GM23248 (cell line): ENCODE data around the gene C2CD4C. TPM values are rescaled to one million over a fixed set of nuclear protein-coding genes. Genes with fewer than 3 reads are reported as not detected.

Experiments used
- DNase-seq: peaks from one replicate; pipeline ENCODE4 v3.0.0-alpha.2; 2015
- H2AFZ ChIP-seq: fragments of 200-600 bp; sonication (generic); 2 replicates; pipeline ENCODE4 v1.6.1; 2016; ENCODE audit warnings: antibody characterized with exemption
- H3F3A ChIP-seq: fragments of 200-600 bp; sonication (generic); 2 replicates; pipeline ENCODE4 v1.6.1; 2016; ENCODE audit warnings: mild to moderate bottlenecking, antibody characterized with exemption, mixed run types; ENCODE audit not compliant: insufficient read depth
- H3K27ac ChIP-seq: fragments of 200-600 bp; sonication (generic); 2 replicates; pipeline ENCODE4 v1.5.1; 2016; ENCODE audit warnings: mild to moderate bottlenecking
- H3K27me3 ChIP-seq: fragments of 200-600 bp; sonication (generic); replicated peaks from 2 replicates; pipeline ENCODE4 v1.6.1; 2016; ENCODE audit warnings: mild to moderate bottlenecking; ENCODE audit not compliant: insufficient read depth
- H3K36me3 ChIP-seq: fragments of 200-600 bp; sonication (generic); 2 replicates; pipeline ENCODE4 v1.6.1; 2016; ENCODE audit warnings: low read depth, mild to moderate bottlenecking
- H3K4me1 ChIP-seq: fragments of 200-600 bp; sonication (generic); 2 replicates; pipeline ENCODE4 v1.6.1; 2016; ENCODE audit warnings: mild to moderate bottlenecking; ENCODE audit not compliant: insufficient read depth
- H3K4me2 ChIP-seq: fragments of 200-600 bp; sonication (generic); one replicate; pipeline ENCODE4 v1.6.1; 2016; ENCODE audit warnings: mild to moderate bottlenecking; ENCODE audit not compliant: unreplicated experiment
- H3K4me3 ChIP-seq: fragments of 200-600 bp; sonication (generic); 2 replicates; pipeline ENCODE4 v1.5.1; 2016; ENCODE audit warnings: mild to moderate bottlenecking
- H3K79me2 ChIP-seq: fragments of 200-600 bp; sonication (generic); 2 replicates; pipeline ENCODE4 v1.6.1; 2016; ENCODE audit warnings: mild to moderate bottlenecking; ENCODE audit not compliant: insufficient read depth
- H3K9ac ChIP-seq: fragments of 200-600 bp; sonication (generic); 2 replicates; pipeline ENCODE4 v1.6.1; 2016; ENCODE audit warnings: mild to moderate bottlenecking
- H3K9me2 ChIP-seq: fragments of 200-600 bp; sonication (generic); 2 replicates; pipeline ENCODE4 v1.6.1; 2016; ENCODE audit warnings: mixed run types, mild to moderate bottlenecking, moderate library complexity; ENCODE audit not compliant: insufficient read depth
- H3K9me3 ChIP-seq: fragments of 200-600 bp; sonication (generic); one replicate; pipeline ENCODE4 v1.6.1; 2017; ENCODE audit warnings: low read depth
- H4K20me1 ChIP-seq: fragments of 200-600 bp; sonication (generic); 2 replicates; pipeline ENCODE4 v1.6.0; 2016; ENCODE audit not compliant: insufficient read depth
- EZH2 ChIP-seq: fragments of 200-600 bp; sonication (generic); IDR thresholded peaks from 2 replicates; pipeline ENCODE4 v1.6.1; 2018; ENCODE audit warnings: antibody characterized with exemption, mild to moderate bottlenecking; ENCODE audit not compliant: insufficient read depth, poor library complexity, severe bottlenecking
- EZH2phosphoT487 ChIP-seq: fragments of 200-600 bp; sonication (generic); IDR thresholded peaks from 2 replicates; pipeline ENCODE4 v1.6.1; 2018; ENCODE audit warnings: antibody characterized with exemption, moderate library complexity, mild to moderate bottlenecking, low read depth; ENCODE audit not compliant: insufficient read depth
- WGBS, 2 experiments: methylation state at CpG; one replicate each; pipeline ENCODE4 v1.1.6; 2015 to 2017; ENCODE audit warnings: low lambda C conversion rate in 2 of 2, low coverage in 1 of 2; ENCODE audit errors: missing lambda C conversion rate in 2 of 2; 5-methylcytosine and 5-hydroxymethylcytosine counted together
- in situ Hi-C: fragments of 300-500 bp; cut with MboI; formaldehyde crosslinking; loops from 2 replicates; pipeline ENCODE4 v1.15.0; 2020
- polyA plus RNA-seq: library from polyadenylated mRNA; unstranded; fragments of >200 nt; fragmentation: Nextera tagmentation; extraction: Ambion mirVana; gene quantifications from 2 replicates; pipeline ENCODE4 v1.2.1, GENCODE V29; 2016
- total RNA-seq: library from RNA; depleted of rRNA; stranded (reverse); fragments of >200 nt; shearing (Covaris generic); gene quantifications from 2 replicates; pipeline ENCODE4 v1.2.3, GENCODE V29; 2014

The C2CD4C gene
- total and polyA plus RNA-seq, 2 experiments from 2014 or later, result 0.05 to 0.32 TPM

DNA sequence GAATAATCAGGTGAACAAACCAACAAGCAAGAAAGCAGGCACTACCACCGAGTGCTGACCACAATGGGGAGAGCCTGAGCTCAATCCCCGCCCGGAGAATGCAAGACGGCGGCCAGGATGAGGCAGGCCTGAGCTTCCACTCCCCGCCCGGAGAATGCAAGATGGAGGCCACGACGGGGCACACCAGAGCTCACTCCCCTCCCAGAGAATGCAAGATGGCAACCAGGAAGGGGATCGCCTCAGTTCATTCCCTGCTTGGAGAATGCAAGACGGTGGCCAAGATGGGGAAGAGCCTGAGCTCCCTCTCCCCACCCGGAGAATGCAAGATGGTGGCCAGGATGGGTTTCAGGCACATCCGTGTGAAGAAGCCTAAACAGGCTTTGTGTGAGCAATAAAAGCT lies 39.7 kb downstream of the C2CD4C start:
- no peaks in the 10 kb centered on the region for H3K79me2 ChIP-seq
- H3K36me3 ChIP-seq, result no peaks in the 10 kb centered on the region
- H4K20me1 ChIP-seq, result no peaks in the 10 kb centered on the region
- no peaks in the 10 kb centered on the region; the same call in 1 of the 2 replicates for H3K4me1 ChIP-seq
- no peak overlapping the region for H2AFZ ChIP-seq
- H3F3A ChIP-seq, result no peaks in the 10 kb centered on the region
- H3K4me3 ChIP-seq, result no peak overlapping the region
- in situ Hi-C loops, result no loop called here
- 65 to 71% methylated on average over 12 to 13 of the region's 13 CpGs for WGBS, 2 experiments
- H3K27me3 ChIP-seq, result peaks cover 56% of the 10 kb centered on the region
- DNase-seq, result no peak
- no peaks in the 10 kb centered on the region for H3K9me2 ChIP-seq
- H3K27ac ChIP-seq, result no peak overlapping the region
- no peak overlapping the region for H3K4me2 ChIP-seq
- H3K9me3 ChIP-seq, result no peaks in the 10 kb centered on the region
- H3K9ac ChIP-seq, result no peak overlapping the region
- TF ChIP-seq EZH2, result no peak
- no peak for TF ChIP-seq EZH2phosphoT487

DNA sequence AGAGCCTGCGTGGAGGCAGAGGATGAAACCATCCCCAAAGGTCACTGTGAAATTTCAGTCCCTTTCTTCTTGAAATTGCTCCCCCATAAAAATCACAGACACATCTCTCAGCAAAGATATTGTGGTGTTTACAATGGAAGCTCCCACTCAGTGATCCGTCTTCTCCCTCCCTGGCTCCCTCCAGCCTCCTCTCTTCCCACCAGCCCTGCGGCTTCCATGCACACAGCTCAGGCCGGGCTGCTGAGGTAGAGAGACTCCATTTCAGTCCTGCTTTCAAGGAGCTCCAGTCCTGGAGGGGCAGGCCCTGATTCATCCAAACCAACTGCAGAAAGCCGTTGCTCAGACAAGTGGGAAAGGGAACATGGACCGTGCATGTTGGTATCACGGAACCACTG lies 40.3 kb downstream of the C2CD4C start:
- WGBS, 2 experiments, result 63 to 70% methylated on average over 7 of the region's 7 CpGs
- H3F3A ChIP-seq, result no peaks in the 10 kb centered on the region
- in situ Hi-C loops, result no loop called here

DNA sequence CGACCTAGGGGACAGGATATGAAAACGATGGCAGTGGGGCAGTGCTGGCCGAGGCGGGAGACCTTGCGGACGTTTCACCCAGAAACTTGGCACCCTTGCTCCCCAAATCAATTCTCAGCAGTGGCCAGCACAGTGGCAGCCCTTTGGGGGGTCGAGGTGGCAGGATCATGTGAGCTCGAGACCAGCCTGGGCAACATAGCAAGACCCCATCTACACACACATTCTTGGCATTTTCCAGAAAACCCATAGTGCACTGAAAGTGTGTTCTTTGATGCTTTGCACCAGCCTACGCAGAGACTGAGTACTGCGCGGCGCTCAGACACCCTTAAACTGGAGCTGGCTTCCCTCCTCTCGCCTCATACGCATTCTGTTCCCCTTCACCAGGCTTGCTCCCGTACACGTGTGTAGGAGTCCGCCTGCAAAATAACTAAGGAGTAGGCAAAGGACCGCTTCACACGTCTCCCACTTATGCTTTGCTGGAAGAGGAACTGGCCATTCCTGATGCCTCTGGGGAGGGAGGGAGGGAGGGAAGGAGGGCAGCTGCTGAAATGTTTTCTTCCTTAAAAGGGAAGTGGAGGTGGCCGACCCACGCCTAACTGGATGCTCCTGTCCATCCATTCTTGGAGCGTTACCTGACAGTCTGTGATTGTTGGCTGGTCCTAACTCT lies 40.9 kb downstream of the C2CD4C start:
- no peak for DNase-seq
- H3K27me3 ChIP-seq, result peaks cover 44% of the 10 kb centered on the region
- H3F3A ChIP-seq, result no peaks in the 10 kb centered on the region
- H3K4me3 ChIP-seq, result no peak overlapping the region
- TF ChIP-seq EZH2, result no peak
- no peak for TF ChIP-seq EZH2phosphoT487
- no peak overlapping the region for H3K27ac ChIP-seq
- in situ Hi-C loops, result no loop called here
- H2AFZ ChIP-seq, result no peak overlapping the region
- H3K36me3 ChIP-seq, result no peaks in the 10 kb centered on the region
- no peaks in the 10 kb centered on the region; the same call in 1 of the 2 replicates for H3K4me1 ChIP-seq
- no peaks in the 10 kb centered on the region for H4K20me1 ChIP-seq
- H3K9me2 ChIP-seq, result no peaks in the 10 kb centered on the region
- no peaks in the 10 kb centered on the region for H3K79me2 ChIP-seq
- H3K9me3 ChIP-seq, result no peaks in the 10 kb centered on the region
- no peak overlapping the region for H3K9ac ChIP-seq
- 72 to 77% methylated on average over 21 to 22 of the region's 22 CpGs for WGBS, 2 experiments
- no peak overlapping the region for H3K4me2 ChIP-seq

More for the DNA sequence above, 40.3 kb downstream of the C2CD4C start:
- Histone ChIP-seq H3K9me2 (no peaks in the 10 kb centered on the region), H2AFZ (no peak overlapping the region), H4K20me1 (no peaks in the 10 kb centered on the region), H3K36me3 (no peaks in the 10 kb centered on the region), H3K27ac (no peak overlapping the region), H3K4me2 (no peak overlapping the region), H3K9ac (no peak overlapping the region), H3K4me1 (no peaks in the 10 kb centered on the region; the same call in 1 of the 2 replicates), H3K79me2 (no peaks in the 10 kb centered on the region), H3K4me3 (no peak overlapping the region), H3K9me3 (no peaks in the 10 kb centered on the region), H3K27me3 (peaks cover 49% of the 10 kb centered on the region)
- TF ChIP-seq EZH2phosphoT487 (no peak), EZH2 (no peak)
- no peak for DNase-seq

DNA sequence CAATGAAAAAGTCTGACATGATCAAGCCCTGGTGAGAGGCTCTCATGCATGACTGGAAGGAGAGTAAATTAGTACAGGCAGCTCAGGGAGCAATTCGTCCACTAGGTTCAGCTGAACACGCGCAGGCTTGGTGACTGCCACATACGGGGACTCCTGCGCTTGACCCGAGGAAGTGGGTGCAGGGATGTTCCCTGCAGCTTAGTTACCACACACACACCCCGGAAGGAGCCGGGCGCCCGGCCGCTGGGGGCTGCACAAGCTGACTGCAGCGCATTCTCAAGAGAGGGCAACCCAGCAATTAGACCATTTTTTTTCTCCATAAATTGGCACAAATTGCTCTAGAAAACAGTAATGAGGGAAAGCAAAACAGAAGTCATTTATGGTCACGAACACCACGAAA lies 41.4 kb downstream of the C2CD4C start:
- H4K20me1 ChIP-seq, result no peaks in the 10 kb centered on the region
- H3K4me1 ChIP-seq, result no peaks in the 10 kb centered on the region; the same call in 1 of the 2 replicates
- H3F3A ChIP-seq, result no peaks in the 10 kb centered on the region
- DNase-seq, result no peak
- H3K4me3 ChIP-seq, result no peak overlapping the region
- H3K79me2 ChIP-seq, result no peaks in the 10 kb centered on the region
- WGBS, 2 experiments, result 76 to 82% methylated on average over 14 of the region's 14 CpGs
- H3K36me3 ChIP-seq, result no peaks in the 10 kb centered on the region
- no peak overlapping the region for H3K4me2 ChIP-seq
- H3K9ac ChIP-seq, result no peak overlapping the region
- no peaks in the 10 kb centered on the region for H3K9me3 ChIP-seq
- no peaks in the 10 kb centered on the region for H3K9me2 ChIP-seq
- in situ Hi-C loops, result no loop called here
- H2AFZ ChIP-seq, result no peak overlapping the region
- TF ChIP-seq EZH2, result no peak
- no peak for TF ChIP-seq EZH2phosphoT487
- peaks cover 39% of the 10 kb centered on the region for H3K27me3 ChIP-seq
- H3K27ac ChIP-seq, result no peak overlapping the region

DNA sequence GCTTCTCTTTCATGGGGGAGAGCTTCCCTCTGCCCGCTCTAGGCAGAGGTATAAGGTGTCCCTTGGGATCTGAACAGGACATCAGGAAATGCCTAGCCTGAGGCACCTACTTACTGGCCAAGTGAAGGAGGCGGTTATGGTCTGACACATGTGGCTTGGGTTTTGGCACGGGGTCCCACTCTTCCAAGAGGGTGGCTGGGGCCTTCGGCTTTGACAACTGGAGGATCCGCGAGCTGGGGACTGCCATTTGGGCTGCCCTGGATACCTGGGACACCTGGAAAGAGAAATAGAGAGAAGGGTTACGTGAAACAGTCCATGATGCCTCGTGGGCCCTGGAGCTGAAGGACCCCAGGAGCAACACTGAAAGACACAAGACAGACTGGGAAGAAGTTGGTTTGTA lies 42.0 kb downstream of the C2CD4C start:
- Histone ChIP-seq H3K27me3 (peaks cover 33% of the 10 kb centered on the region), H3K36me3 (no peaks in the 10 kb centered on the region), H2AFZ (no peak overlapping the region), H3K9me3 (no peaks in the 10 kb centered on the region), H3K79me2 (no peaks in the 10 kb centered on the region), H3K4me1 (no peaks in the 10 kb centered on the region; the same call in 1 of the 2 replicates), H3K4me2 (no peak overlapping the region), H3F3A (no peaks in the 10 kb centered on the region), H3K9ac (no peak overlapping the region), H4K20me1 (no peaks in the 10 kb centered on the region), H3K9me2 (no peaks in the 10 kb centered on the region), H3K27ac (no peak overlapping the region), H3K4me3 (no peak overlapping the region)
- in situ Hi-C loops, result no loop called here
- TF ChIP-seq EZH2phosphoT487 (no peak), EZH2 (no peak)
- no peak for DNase-seq
- 62 to 79% methylated on average over 8 of the region's 8 CpGs for WGBS, 2 experiments
